ENCODE measurements around the gene DYNLT4.

DNA sequence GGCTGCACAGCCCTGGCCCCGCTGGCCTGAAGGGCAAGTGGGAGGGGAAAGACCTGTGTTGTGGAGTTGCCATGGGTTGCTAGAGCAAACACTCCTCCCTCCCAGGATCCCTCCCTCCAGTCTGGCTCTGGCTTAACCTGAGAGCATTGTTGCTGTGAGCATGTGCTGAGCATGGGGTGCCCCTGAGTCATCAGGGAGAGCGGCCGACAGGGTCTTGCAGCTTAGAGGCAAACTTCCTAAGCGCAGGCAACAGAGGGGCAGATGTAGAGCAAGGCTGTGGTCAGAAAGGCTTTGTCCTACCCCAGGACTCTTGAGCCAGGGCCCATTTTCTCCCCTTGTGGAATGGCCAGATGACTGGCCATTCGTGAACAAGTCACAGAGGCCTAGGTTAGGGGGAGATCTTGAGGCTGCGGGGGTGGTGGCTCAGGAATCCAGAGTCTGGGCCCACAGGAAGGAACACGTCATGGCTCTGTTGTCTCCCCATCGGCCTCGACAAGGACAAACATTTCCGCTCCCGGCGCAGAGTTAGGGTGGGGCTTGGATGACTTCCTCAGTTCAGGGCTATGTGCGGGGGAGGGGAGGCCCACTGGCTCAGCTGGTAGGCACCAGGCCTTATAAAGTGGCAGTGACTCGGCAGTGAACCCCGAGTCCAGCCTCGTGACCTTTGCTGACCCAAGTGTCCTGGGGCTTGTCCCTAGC lies 362 bp upstream of the DYNLT4 start:
- TF ChIP-seq, protein P1, sequence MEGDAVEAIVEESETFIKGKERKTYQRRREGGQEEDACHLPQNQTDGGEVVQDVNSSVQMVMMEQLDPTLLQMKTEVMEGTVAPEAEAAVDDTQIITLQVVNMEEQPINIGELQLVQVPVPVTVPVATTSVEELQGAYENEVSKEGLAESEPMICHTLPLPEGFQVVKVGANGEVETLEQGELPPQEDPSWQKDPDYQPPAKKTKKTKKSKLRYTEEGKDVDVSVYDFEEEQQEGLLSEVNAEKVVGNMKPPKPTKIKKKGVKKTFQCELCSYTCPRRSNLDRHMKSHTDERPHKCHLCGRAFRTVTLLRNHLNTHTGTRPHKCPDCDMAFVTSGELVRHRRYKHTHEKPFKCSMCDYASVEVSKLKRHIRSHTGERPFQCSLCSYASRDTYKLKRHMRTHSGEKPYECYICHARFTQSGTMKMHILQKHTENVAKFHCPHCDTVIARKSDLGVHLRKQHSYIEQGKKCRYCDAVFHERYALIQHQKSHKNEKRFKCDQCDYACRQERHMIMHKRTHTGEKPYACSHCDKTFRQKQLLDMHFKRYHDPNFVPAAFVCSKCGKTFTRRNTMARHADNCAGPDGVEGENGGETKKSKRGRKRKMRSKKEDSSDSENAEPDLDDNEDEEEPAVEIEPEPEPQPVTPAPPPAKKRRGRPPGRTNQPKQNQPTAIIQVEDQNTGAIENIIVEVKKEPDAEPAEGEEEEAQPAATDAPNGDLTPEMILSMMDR (optimal IDR thresholded peaks at IDR 0.05 in 1 of 3, IDR thresholded peaks at IDR 0.05 in 1 of 3, conservative IDR thresholded peaks at IDR 0.05 in 1 of 3; ENCODE audit: extremely low read depth in 1 of 3, insufficient read depth in 2 of 3, low read length in 3 of 3): no peak
- TF ChIP-seq EZH2 (IDR thresholded peaks at IDR 0.05; ENCODE audit: low read length): no peak
